ENCODE data around the gene PCNX2.

The PCNX2 gene

GRCh38 chr1:232979558-232979957, 316.0 kb downstream of the PCNX2 start:
- DNase-seq: no peak

- DNase-seq: no peak
These were observed 316.7 kb downstream of the PCNX2 start for GRCh38 chr1:232978815-232979214.

GRCh38 chr1:232978091-232978634, 317.4 kb downstream of the PCNX2 start:
- DNase-seq: no peak

GRCh38 chr1:232974971-232975370, 320.6 kb downstream of the PCNX2 start:
- DNase-seq: no peak

GRCh38 chr1:232973652-232974611, 321.6 kb downstream of the PCNX2 start:
- DNase-seq: no peak

GRCh38 chr1:232970508-232970907, 325.0 kb downstream of the PCNX2 start:
- DNase-seq: no peak

- no peak for DNase-seq
These were observed 325.7 kb downstream of the PCNX2 start for GRCh38 chr1:232969799-232970198.

- DNase-seq: no peak
These were observed 326.6 kb downstream of the PCNX2 start for GRCh38 chr1:232968965-232969364.

GRCh38 chr1:232968391-232968790, 327.1 kb downstream of the PCNX2 start:
- no peak for DNase-seq

GRCh38 chr1:232966663-232967062, 328.9 kb downstream of the PCNX2 start:
- no peak for DNase-seq

- no peak for DNase-seq
These were observed 329.7 kb downstream of the PCNX2 start for GRCh38 chr1:232965912-232966217.

- no peak for DNase-seq
These were observed 330.2 kb downstream of the PCNX2 start for GRCh38 chr1:232965124-232965911.

GRCh38 chr1:232964601-232965000, 330.9 kb downstream of the PCNX2 start:
- DNase-seq: no peak

- no peak for DNase-seq
These were observed 332.5 kb downstream of the PCNX2 start for GRCh38 chr1:232962761-232963745.

- DNase-seq: no peak
These were observed 337.5 kb downstream of the PCNX2 start for GRCh38 chr1:232958067-232958466.

- DNase-seq: no peak
These were observed 339.4 kb downstream of the PCNX2 start for GRCh38 chr1:232956081-232956480.

GRCh38 chr1:232954594-232955365, 340.7 kb downstream of the PCNX2 start:
- DNase-seq: no peak

GRCh38 chr1:232952514-232953499, 342.7 kb downstream of the PCNX2 start:
- DNase-seq: peak; percentile 15

GRCh38 chr1:232951605-232952004, 343.9 kb downstream of the PCNX2 start:
- no peak for DNase-seq

GRCh38 chr1:232951180-232951579, 344.3 kb downstream of the PCNX2 start:
- no peak for DNase-seq
